ENCODE data around the gene EME2. TPM values are rescaled to one million over a fixed set of nuclear protein-coding genes. Genes with fewer than 3 reads are reported as not detected.
A peak's percentile ranks its signal among the peaks of the same experiment; 100 is the strongest.

Gene EME2
- total and polyA plus RNA-seq, 3 donors from 2014 or later, result 12.5 to 34.2 (median 20.3) TPM

DNA sequence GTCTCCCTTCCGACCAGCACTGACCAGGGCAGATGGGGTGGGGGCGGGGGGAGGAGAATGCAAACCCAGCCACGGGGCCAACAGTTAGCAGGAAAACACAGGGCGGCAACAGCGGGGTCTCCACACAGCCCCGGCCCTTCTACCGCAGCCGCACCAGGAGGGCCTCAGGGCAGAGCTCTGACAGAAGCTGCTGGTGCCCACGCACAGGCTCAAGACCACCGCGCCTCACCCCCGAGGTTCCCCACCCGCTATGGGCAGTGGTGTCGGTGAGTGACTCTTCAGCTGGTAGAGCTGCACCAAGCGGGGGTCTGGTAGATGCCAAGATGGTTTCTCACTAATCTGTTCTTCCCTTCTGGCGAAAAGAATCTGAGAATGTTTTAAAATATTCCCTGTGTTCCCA lies 37.9 kb downstream of the EME2 start:
- Histone ChIP-seq H3K27ac (no peak overlapping the region), H3K9me3 (no peaks in the 10 kb centered on the region), H3K4me3 (no peak overlapping the region), H3K36me3 (ENCODE audit: low read depth, missing control alignments) (no peaks in the 10 kb centered on the region), H3K27me3 (no peaks in the 10 kb centered on the region), H3K4me1 (no peaks in the 10 kb centered on the region)
- intact Hi-C loops (cut with DNase I; ENCODE audit: low total_unique reads), result no loop called here
- TF ChIP-seq, protein P1, sequence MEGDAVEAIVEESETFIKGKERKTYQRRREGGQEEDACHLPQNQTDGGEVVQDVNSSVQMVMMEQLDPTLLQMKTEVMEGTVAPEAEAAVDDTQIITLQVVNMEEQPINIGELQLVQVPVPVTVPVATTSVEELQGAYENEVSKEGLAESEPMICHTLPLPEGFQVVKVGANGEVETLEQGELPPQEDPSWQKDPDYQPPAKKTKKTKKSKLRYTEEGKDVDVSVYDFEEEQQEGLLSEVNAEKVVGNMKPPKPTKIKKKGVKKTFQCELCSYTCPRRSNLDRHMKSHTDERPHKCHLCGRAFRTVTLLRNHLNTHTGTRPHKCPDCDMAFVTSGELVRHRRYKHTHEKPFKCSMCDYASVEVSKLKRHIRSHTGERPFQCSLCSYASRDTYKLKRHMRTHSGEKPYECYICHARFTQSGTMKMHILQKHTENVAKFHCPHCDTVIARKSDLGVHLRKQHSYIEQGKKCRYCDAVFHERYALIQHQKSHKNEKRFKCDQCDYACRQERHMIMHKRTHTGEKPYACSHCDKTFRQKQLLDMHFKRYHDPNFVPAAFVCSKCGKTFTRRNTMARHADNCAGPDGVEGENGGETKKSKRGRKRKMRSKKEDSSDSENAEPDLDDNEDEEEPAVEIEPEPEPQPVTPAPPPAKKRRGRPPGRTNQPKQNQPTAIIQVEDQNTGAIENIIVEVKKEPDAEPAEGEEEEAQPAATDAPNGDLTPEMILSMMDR (IDR thresholded peaks at IDR 0.05), result no peak
- TF ChIP-seq POLR2A (IDR thresholded peaks at IDR 0.05), result no peak
- no peak for DNase-seq
- 92 to 93% methylated on average over 14 to 16 of the region's 16 CpGs for WGBS, 2 donors

DNA sequence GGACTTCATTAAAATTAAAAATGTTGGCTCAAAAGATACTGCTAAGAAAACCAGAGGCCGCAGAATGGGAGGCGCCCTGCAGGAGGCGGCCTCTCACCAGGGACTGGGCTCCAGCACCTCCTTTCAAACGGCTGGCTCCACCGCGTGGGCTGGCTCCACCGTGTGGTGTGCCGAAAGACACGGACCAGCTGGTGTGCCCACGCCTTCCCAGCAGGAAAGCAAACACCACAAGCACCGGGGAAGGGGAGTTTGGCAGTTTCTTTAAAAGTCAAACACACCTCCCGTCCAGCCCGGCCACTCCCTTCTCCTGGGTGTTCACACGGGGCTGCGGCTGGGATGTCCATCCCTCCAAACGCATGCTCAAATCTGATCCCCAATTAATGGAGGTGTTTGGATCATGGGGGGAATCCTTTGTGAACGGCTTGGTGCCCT lies 40.1 kb downstream of the EME2 start:
- no peaks in the 10 kb centered on the region for H3K36me3 ChIP-seq (ENCODE audit: low read depth, missing control alignments)
- WGBS, 2 donors, result 35 to 41% methylated on average over 17 of the region's 17 CpGs
- TF ChIP-seq, protein P1 (IDR thresholded peaks at IDR 0.05), result peak in 2 of 3 experiments; percentile 25 to 26
- no peak for TF ChIP-seq POLR2A (IDR thresholded peaks at IDR 0.05)

DNA sequence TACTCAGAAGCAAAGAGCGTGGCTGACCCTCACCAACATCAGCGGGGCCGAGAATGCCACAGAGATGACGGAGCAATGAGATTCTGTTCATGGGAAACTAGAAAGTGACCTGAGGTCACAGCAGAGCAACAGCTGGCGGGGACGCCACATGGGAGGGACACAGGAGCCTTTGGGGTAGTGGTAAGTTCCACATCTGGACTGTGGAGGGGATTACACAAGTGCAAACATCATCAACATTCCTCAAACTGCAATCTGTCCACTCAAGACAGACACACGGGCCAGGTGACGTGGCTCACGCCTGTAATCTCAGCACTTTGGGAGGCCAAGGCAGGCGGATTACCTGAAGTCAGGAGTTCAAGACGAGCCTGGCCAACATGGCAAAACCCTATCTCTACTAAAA lies 42.9 kb downstream of the EME2 start:
- no peak for DNase-seq
- H3K4me1 ChIP-seq, result no peaks in the 10 kb centered on the region
- no peak overlapping the region for H3K27ac ChIP-seq
- TF ChIP-seq, protein P1 (IDR thresholded peaks at IDR 0.05), result no peak
- no peak for TF ChIP-seq POLR2A (IDR thresholded peaks at IDR 0.05)
- intact Hi-C loops (cut with DNase I; ENCODE audit: low total_unique reads), result no loop called here
- H3K27me3 ChIP-seq, result no peaks in the 10 kb centered on the region
- no peaks in the 10 kb centered on the region for H3K9me3 ChIP-seq
- 92 to 94% methylated on average over 11 of the region's 11 CpGs for WGBS, 2 donors
- no peak overlapping the region for H3K4me3 ChIP-seq
- H3K36me3 ChIP-seq (ENCODE audit: low read depth, missing control alignments), result no peaks in the 10 kb centered on the region

More for the DNA sequence above, 40.1 kb downstream of the EME2 start:
- no peaks in the 10 kb centered on the region for H3K9me3 ChIP-seq
- peak; percentile 74 for DNase-seq
- intact Hi-C loops (cut with DNase I; ENCODE audit: low total_unique reads), result no loop called here
- no peak overlapping the region for H3K27ac ChIP-seq
- H3K4me1 ChIP-seq, result no peaks in the 10 kb centered on the region
- H3K27me3 ChIP-seq, result no peaks in the 10 kb centered on the region
- H3K4me3 ChIP-seq, result no peak overlapping the region

GRCh38 chr16:1816396-1817275 lies 44.0 kb downstream of the EME2 start:
- no peaks in the 10 kb centered on the region for H3K27me3 ChIP-seq
- H3K4me3 ChIP-seq, result no peak overlapping the region
- H3K36me3 ChIP-seq (ENCODE audit: low read depth, missing control alignments), result no peaks in the 10 kb centered on the region
- H3K4me1 ChIP-seq, result no peaks in the 10 kb centered on the region
- H3K9me3 ChIP-seq, result no peaks in the 10 kb centered on the region
- no peak for TF ChIP-seq POLR2A (IDR thresholded peaks at IDR 0.05)
- TF ChIP-seq, protein P1 (IDR thresholded peaks at IDR 0.05), result no peak
- WGBS, 2 donors, result 89 to 93% methylated on average over 23 to 40 of the region's 40 CpGs
- no peak overlapping the region for H3K27ac ChIP-seq
- intact Hi-C loops (cut with DNase I; ENCODE audit: low total_unique reads), result no loop called here
- no peak for DNase-seq

DNA sequence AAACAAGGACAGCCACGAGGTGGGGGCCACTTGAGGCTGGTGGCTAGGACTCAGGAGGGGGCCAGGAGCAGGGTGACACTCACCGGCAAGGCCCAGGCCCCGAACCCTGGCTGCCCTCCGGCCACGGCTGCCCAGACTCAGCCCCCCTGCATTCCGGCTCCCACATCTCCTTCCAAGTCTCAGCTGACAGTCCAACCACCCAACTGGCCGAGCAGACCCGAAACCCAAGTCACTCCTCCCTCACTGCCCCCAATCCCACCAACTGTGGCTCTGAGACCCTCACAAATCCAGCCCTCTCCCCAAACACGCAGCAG lies 44.6 kb downstream of the EME2 start:
- H3K27me3 ChIP-seq, result no peaks in the 10 kb centered on the region
- 90 to 100% methylated on average over 1 to 9 of the region's 9 CpGs for WGBS, 2 donors
- H3K27ac ChIP-seq, result no peak overlapping the region
- intact Hi-C loops (cut with DNase I; ENCODE audit: low total_unique reads), result no loop called here
- H3K9me3 ChIP-seq, result no peaks in the 10 kb centered on the region
- no peaks in the 10 kb centered on the region for H3K4me1 ChIP-seq
- no peak overlapping the region for H3K4me3 ChIP-seq
- no peaks in the 10 kb centered on the region for H3K36me3 ChIP-seq (ENCODE audit: low read depth, missing control alignments)
- TF ChIP-seq, protein P1 (IDR thresholded peaks at IDR 0.05), result no peak
- TF ChIP-seq POLR2A (IDR thresholded peaks at IDR 0.05), result no peak
- no peak for DNase-seq

All from testis (tissue), 3 donors.